Measurements from ENCODE around the gene POLR1G. TPM values are rescaled to one million over a fixed set of nuclear protein-coding genes. Genes with fewer than 3 reads are reported as not detected.

The POLR1G gene
- total RNA-seq, 4 donors from 2014 or later = 0.26 to 11.3 (median 3.5) TPM

GRCh38 chr19:45362291-45362690 is 44.2 kb upstream of the POLR1G start:
- H3K4me1 ChIP-seq = no peaks in the 10 kb centered on the region
- H3K4me3 ChIP-seq = no peak overlapping the region
- intact Hi-C loops (cut with DNase I; ENCODE audit: low total_unique reads) = no loop called here
- H3K27me3 ChIP-seq = no peaks in the 10 kb centered on the region
- no peaks in the 10 kb centered on the region for H3K36me3 ChIP-seq
- no peaks in the 10 kb centered on the region for H3K9me3 ChIP-seq
- DNase-seq = no peak
- no peak for TF ChIP-seq POLR2A (IDR thresholded peaks at IDR 0.05)
- TF ChIP-seq, protein P1, sequence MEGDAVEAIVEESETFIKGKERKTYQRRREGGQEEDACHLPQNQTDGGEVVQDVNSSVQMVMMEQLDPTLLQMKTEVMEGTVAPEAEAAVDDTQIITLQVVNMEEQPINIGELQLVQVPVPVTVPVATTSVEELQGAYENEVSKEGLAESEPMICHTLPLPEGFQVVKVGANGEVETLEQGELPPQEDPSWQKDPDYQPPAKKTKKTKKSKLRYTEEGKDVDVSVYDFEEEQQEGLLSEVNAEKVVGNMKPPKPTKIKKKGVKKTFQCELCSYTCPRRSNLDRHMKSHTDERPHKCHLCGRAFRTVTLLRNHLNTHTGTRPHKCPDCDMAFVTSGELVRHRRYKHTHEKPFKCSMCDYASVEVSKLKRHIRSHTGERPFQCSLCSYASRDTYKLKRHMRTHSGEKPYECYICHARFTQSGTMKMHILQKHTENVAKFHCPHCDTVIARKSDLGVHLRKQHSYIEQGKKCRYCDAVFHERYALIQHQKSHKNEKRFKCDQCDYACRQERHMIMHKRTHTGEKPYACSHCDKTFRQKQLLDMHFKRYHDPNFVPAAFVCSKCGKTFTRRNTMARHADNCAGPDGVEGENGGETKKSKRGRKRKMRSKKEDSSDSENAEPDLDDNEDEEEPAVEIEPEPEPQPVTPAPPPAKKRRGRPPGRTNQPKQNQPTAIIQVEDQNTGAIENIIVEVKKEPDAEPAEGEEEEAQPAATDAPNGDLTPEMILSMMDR (IDR thresholded peaks at IDR 0.05) = no peak
- H3K27ac ChIP-seq = no peak overlapping the region

DNA sequence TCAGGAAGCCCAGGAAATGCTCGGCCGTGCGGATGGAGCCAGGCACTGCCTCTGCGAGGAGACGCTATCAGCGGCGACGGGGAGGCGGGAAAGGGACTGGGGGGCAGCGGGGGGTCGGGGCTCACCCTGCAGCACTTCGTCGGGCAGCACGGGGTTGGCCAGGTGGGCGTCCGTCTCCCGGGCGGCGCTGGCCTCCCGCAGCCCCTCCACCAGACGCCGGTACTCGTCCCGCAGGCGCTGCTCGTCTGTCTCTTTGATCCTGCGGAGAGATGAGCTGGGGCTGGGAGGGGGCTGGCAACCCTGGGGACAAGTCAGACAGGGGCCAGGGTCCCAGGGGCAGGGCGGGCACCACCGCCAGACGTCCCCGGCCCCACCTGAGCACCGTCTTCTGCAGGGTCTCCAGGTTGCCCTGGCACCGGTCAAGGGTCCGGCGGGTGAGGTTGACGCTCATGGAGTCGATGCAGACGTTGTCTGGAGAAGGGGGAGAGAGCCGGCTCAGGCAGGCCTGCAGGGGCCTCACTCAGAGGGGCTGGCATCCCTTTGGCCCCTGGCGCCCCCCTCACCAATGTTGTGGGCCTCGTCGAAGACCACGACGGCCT is 42.5 kb upstream of the POLR1G start:
- Histone ChIP-seq H3K4me1 (no peaks in the 10 kb centered on the region), H3K36me3 (no peaks in the 10 kb centered on the region), H3K27me3 (no peaks in the 10 kb centered on the region), H3K9me3 (no peaks in the 10 kb centered on the region), H3K4me3 (no peak overlapping the region), H3K27ac (no peak overlapping the region)
- intact Hi-C loops (cut with DNase I; ENCODE audit: low total_unique reads) = no loop called here
- no peak for TF ChIP-seq POLR2A (IDR thresholded peaks at IDR 0.05)
- TF ChIP-seq, protein P1 (IDR thresholded peaks at IDR 0.05) = no peak
- no peak for DNase-seq

- H3K4me3 ChIP-seq = no peak overlapping the region
- DNase-seq = no peak
- no peaks in the 10 kb centered on the region for H3K36me3 ChIP-seq
- TF ChIP-seq, protein P1 (IDR thresholded peaks at IDR 0.05) = no peak
- TF ChIP-seq POLR2A (IDR thresholded peaks at IDR 0.05) = no peak
- H3K9me3 ChIP-seq = no peaks in the 10 kb centered on the region
- intact Hi-C loops (cut with DNase I; ENCODE audit: low total_unique reads) = no loop called here
- no peaks in the 10 kb centered on the region for H3K27me3 ChIP-seq
- peaks cover 0 to 3% of the 10 kb centered on the region in 2 donors for H3K4me1 ChIP-seq
- no peak overlapping the region for H3K27ac ChIP-seq
Measured at GRCh38 chr19:45364696-45365095, 41.7 kb upstream of the POLR1G start.

DNA sequence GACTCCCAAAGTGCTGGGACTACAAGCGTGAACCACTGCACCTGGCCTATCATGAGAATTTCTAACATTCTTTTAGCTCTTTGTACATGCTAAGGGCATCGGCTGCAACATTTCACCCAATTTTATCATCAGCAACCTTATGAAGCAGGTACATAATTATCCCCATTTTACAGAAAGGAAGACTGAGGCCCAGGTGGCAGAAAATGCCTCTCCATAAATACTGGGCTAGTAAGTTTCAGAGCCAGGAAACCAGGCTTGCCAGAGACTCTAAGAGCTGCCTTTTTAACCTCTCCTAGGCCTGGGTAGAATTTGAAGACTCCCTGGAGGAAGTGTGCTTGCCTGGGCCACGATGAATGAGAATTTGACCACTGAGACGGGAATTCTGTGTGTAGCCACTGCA is 38.3 kb upstream of the POLR1G start:
- DNase-seq = no peak
- H3K4me3 ChIP-seq = no peak overlapping the region
- H3K27ac ChIP-seq = no peak overlapping the region
- H3K4me1 ChIP-seq = peaks cover 0 to 6% of the 10 kb centered on the region in 2 donors
- intact Hi-C loops (cut with DNase I; ENCODE audit: low total_unique reads) = no loop called here
- TF ChIP-seq, protein P1 (IDR thresholded peaks at IDR 0.05) = no peak
- no peak for TF ChIP-seq POLR2A (IDR thresholded peaks at IDR 0.05)
- H3K9me3 ChIP-seq = no peaks in the 10 kb centered on the region
- no peaks in the 10 kb centered on the region for H3K36me3 ChIP-seq
- H3K27me3 ChIP-seq = no peaks in the 10 kb centered on the region

DNA sequence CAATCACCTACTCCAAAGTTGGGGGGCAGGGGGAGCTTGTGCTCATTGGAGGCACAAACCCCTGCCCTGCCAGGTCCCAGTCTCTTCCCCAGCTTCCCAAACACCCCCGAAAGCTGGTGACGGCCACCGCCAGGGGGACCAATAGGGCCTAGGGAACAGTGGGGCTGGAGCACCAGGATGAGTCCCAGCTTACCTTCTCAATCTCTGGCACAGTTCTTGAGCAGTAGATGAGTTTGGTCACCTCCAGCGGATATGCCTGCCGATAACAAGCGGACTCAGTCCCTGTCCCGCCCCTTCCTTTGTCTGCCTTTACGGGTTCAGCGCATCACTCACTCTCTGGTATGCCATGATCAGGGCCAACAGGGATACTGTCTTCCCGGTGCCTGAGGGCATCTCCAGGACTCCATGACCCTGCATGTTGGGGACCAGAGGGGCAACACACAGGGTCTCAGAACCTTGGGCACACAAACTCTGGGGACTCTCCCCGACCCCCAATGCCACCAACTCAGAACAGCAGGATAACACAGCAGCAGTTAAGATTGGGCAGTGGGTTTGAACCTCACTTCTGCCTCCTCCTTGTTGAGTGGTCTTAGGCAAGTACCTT is 37.6 kb upstream of the POLR1G start:
- intact Hi-C loops (cut with DNase I; ENCODE audit: low total_unique reads) = no loop called here
- no peak for TF ChIP-seq POLR2A (IDR thresholded peaks at IDR 0.05)
- TF ChIP-seq, protein P1 (IDR thresholded peaks at IDR 0.05) = no peak
- Histone ChIP-seq H3K36me3 (no peaks in the 10 kb centered on the region), H3K27ac (no peak overlapping the region), H3K9me3 (no peaks in the 10 kb centered on the region), H3K4me1 (peaks cover 0 to 6% of the 10 kb centered on the region in 2 donors), H3K4me3 (no peak overlapping the region), H3K27me3 (no peaks in the 10 kb centered on the region)
- DNase-seq = no peak

Data from uterus (tissue), 4 donors.